RWPE1 (cell line): ENCODE measurements around the gene NOS3.

Experiments
- CTCF ChIA-PET: fragments of 350-600 bp; sonication (Branson Sonifier 250); formaldehyde crosslinking; extraction: SDS; loops from one replicate; lab custom pipeline; 2021; lab: Yijun Ruan, JAX
- POLR2A ChIA-PET: fragments of 400-600 bp; formaldehyde crosslinking; extraction: SDS; loops from one replicate; lab custom pipeline; 2020; ENCODE audit warnings: antibody characterized with exemption; ENCODE audit not compliant: low non-redundant PET; lab: Yijun Ruan, JAX
- DNase-seq: peaks from one replicate; pipeline ENCODE4 v3.0.0; 2012; ENCODE audit warnings: low spot score
- H3K27ac ChIP-seq: fragments of 450-650 bp; 2 replicates; pipeline ENCODE4 v1.5.1; 2017
- CTCF ChIP-seq: fragments of 450-650 bp; conservative IDR thresholded peaks from 2 replicates; pipeline ENCODE4 v1.5.1; 2017; ENCODE audit warnings: low read depth, mild to moderate bottlenecking

Gene NOS3

GRCh38 chr7:150978126-150978789 is 12.6 kb upstream of the NOS3 start, which contains the start of gene KCNH2:
KCNH2 (minus strand) TSS chr7:150978321; CDS start chr7:150977913, 408 bp downstream.
- ChIA-PET POLR2A (no interaction called here), CTCF (no interaction called here)
- TF ChIP-seq CTCF: no peak
- DNase-seq: peak; percentile 17
- no peak within 1 kb of the TSS for H3K27ac ChIP-seq

GRCh38 chr7:150979713-150980390 is 11.0 kb upstream of the NOS3 start:
- no peak for DNase-seq
- TF ChIP-seq CTCF: no peak
- POLR2A ChIA-PET: no interaction called here
- CTCF ChIA-PET: interaction anchor here (0.6 to 1.0 kb wide), 2 partner anchors 82 to 105 kb away, joined by 3 to 4 read pairs; no protein-coding TSS in a partner anchor
- no peak overlapping the region for H3K27ac ChIP-seq

GRCh38 chr7:150980663-150981062 is 10.2 kb upstream of the NOS3 start:
- no peak for DNase-seq
- no peak overlapping the region for H3K27ac ChIP-seq
- no peak for TF ChIP-seq CTCF
- ChIA-PET CTCF (interaction anchor here (0.5 to 0.7 kb wide), 2 partner anchors 18 to 82 kb away, joined by 4 read pairs; no protein-coding TSS in a partner anchor), POLR2A (no interaction called here)

- ChIA-PET POLR2A (no interaction called here), CTCF (no interaction called here)
- H3K27ac ChIP-seq: no peak overlapping the region
- TF ChIP-seq CTCF: no peak
- no peak for DNase-seq
These were observed 9.2 kb upstream of the NOS3 start for GRCh38 chr7:150981644-150982043.

- TF ChIP-seq CTCF: no peak
- POLR2A ChIA-PET: no interaction called here
- CTCF ChIA-PET: no interaction called here
- no peak for DNase-seq
- no peak overlapping the region for H3K27ac ChIP-seq
These were observed 8.5 kb upstream of the NOS3 start for GRCh38 chr7:150982351-150982750.

GRCh38 chr7:150983893-150984368 is 6.9 kb upstream of the NOS3 start:
- DNase-seq: peak; percentile 34
- ChIA-PET POLR2A (no interaction called here), CTCF (interaction anchor here (0.5 to 0.6 kb wide), 2 partner anchors 86 to 136 kb away, joined by 3 to 5 read pairs; no protein-coding TSS in a partner anchor)
- no peak for TF ChIP-seq CTCF
- no peak overlapping the region for H3K27ac ChIP-seq
